Ovary (tissue), 3 donors: Measurements from ENCODE around the gene HK3.

Experiments
- POLR2A ChIP-seq: fragments of 450-650 bp; IDR thresholded peaks from one replicate; pipeline ENCODE4 v1.6.1; 2017; ENCODE audit warnings: antibody characterized with exemption, mild to moderate bottlenecking, moderate library complexity
- TF ChIP-seq, protein P1 (sequence below), 3 donors: fragments of 450-650 bp in 2 of 3; fragments of 200-600 bp in 1 of 3; IDR thresholded peaks; one replicate each; pipeline versions ENCODE4 v1.5.1 to v1.8.0; 2016 to 2022; ENCODE audit warnings: antibody characterized with exemption in 3 of 3, mild to moderate bottlenecking in 1 of 3
- donor health status: DM: no; HTN: no; CAD: no.

DNA sequence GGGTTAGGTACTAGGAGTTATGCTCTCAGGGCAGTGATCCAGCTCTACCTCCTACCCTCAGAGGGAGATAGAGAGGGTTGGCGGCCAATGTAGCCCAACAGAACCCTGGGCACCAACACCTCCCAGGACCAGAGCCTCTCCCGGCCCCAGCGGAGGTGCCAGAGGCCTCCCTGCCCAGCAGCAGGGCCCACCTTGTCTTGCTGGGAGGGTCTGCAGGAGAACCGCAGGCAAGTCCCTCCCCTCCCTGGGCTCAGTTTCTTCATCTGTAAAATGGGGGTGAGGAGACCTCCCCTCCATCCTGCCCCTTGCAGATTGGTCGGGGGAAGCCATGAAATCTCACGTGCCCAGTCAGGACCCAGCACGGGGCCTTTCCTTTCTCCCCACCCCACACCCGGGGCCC is 34.4 kb downstream of the HK3 start:
- TF ChIP-seq, protein P1, sequence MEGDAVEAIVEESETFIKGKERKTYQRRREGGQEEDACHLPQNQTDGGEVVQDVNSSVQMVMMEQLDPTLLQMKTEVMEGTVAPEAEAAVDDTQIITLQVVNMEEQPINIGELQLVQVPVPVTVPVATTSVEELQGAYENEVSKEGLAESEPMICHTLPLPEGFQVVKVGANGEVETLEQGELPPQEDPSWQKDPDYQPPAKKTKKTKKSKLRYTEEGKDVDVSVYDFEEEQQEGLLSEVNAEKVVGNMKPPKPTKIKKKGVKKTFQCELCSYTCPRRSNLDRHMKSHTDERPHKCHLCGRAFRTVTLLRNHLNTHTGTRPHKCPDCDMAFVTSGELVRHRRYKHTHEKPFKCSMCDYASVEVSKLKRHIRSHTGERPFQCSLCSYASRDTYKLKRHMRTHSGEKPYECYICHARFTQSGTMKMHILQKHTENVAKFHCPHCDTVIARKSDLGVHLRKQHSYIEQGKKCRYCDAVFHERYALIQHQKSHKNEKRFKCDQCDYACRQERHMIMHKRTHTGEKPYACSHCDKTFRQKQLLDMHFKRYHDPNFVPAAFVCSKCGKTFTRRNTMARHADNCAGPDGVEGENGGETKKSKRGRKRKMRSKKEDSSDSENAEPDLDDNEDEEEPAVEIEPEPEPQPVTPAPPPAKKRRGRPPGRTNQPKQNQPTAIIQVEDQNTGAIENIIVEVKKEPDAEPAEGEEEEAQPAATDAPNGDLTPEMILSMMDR (IDR thresholded peaks at IDR 0.05) = no peak
- no peak for TF ChIP-seq POLR2A
